ENCODE results near the gene SDHA.
"Not testable (repeated sequence)": the region's sequence is repeated elsewhere in the genome, so short reads cannot be mapped to it uniquely, and the experiment has no call there.

SDHA gene

GRCh38 chr5:223791-224190 lies 5.7 kb downstream of the SDHA start:
- no peak for DNase-seq

GRCh38 chr5:225334-225733 lies 7.2 kb downstream of the SDHA start:
- DNase-seq, result no peak

GRCh38 chr5:227375-227774 lies 9.3 kb downstream of the SDHA start:
- DNase-seq, result not testable (repeated sequence)

GRCh38 chr5:228886-229285 lies 10.8 kb downstream of the SDHA start:
- no peak for DNase-seq

GRCh38 chr5:230711-231110 lies 12.6 kb downstream of the SDHA start:
- DNase-seq, result no peak

GRCh38 chr5:231661-232060 lies 13.5 kb downstream of the SDHA start:
- DNase-seq, result no peak

GRCh38 chr5:233426-233825 lies 15.3 kb downstream of the SDHA start:
- not testable (repeated sequence) for DNase-seq

- DNase-seq, result no peak
These were observed 16.3 kb downstream of the SDHA start for GRCh38 chr5:234450-234849.

GRCh38 chr5:235527-235926 lies 17.4 kb downstream of the SDHA start:
- DNase-seq, result not testable (repeated sequence)

- DNase-seq, result not testable (repeated sequence)
These were observed 19.8 kb downstream of the SDHA start for GRCh38 chr5:237931-238330.

GRCh38 chr5:240550-240949 lies 22.4 kb downstream of the SDHA start:
- DNase-seq, result not testable (repeated sequence)

- DNase-seq, result not testable (repeated sequence)
These were observed 23.0 kb downstream of the SDHA start for GRCh38 chr5:241045-241669.

GRCh38 chr5:243683-244367 lies 25.7 kb downstream of the SDHA start:
- not testable (repeated sequence) for DNase-seq

- not testable (repeated sequence) for DNase-seq
These were observed 27.6 kb downstream of the SDHA start for GRCh38 chr5:245717-246116.

GRCh38 chr5:250396-250795 lies 32.3 kb downstream of the SDHA start:
- DNase-seq, result not testable (repeated sequence)

GRCh38 chr5:251016-251415 lies 32.9 kb downstream of the SDHA start:
- DNase-seq, result not testable (repeated sequence)

- not testable (repeated sequence) for DNase-seq
These were observed 33.4 kb downstream of the SDHA start for GRCh38 chr5:251538-251937.

- not testable (repeated sequence) for DNase-seq
These were observed 33.9 kb downstream of the SDHA start for GRCh38 chr5:251975-252374.

GRCh38 chr5:252546-252945 lies 34.4 kb downstream of the SDHA start:
- DNase-seq, result no peak

GRCh38 chr5:254322-254721 lies 36.2 kb downstream of the SDHA start:
- not testable (repeated sequence) for DNase-seq

- DNase-seq, result not testable (repeated sequence)
These were observed 37.0 kb downstream of the SDHA start for GRCh38 chr5:255116-255515.

GRCh38 chr5:256347-256746 lies 38.2 kb downstream of the SDHA start:
- not testable (repeated sequence) for DNase-seq

GRCh38 chr5:257148-257547 lies 39.0 kb downstream of the SDHA start:
- DNase-seq, result no peak

- peak; percentile 43 for DNase-seq
These were observed 45.3 kb downstream of the SDHA start for GRCh38 chr5:263275-263974.

Measured in islet precursor cell (in vitro differentiated cells).